H9 (cell line): ENCODE data around the gene CACNA1G. TPM values are rescaled to one million over a fixed set of nuclear protein-coding genes. Genes with fewer than 3 reads are reported as not detected.

ENCODE experiments used
- DNase-seq: peaks from one replicate; pipeline ENCODE4 v3.0.0-alpha.2; 2017
- H2AFZ ChIP-seq: one replicate; pipeline ENCODE4 v1.6.1; 2013; ENCODE audit warnings: mild to moderate bottlenecking, low read length, control low read depth, moderate library complexity
- H2AK5ac ChIP-seq: 2 replicates; pipeline ENCODE4 v1.6.1; 2013; ENCODE audit warnings: low read length, control low read depth, mixed read lengths; ENCODE audit not compliant: insufficient read length
- H2BK120ac ChIP-seq: one replicate; pipeline ENCODE4 v1.6.1; 2013; ENCODE audit warnings: low read depth, mild to moderate bottlenecking, low read length, control low read depth, inconsistent platforms; ENCODE audit not compliant: poor library complexity, severe bottlenecking
- H2BK12ac ChIP-seq: 2 replicates; pipeline ENCODE4 v1.6.1; 2013; ENCODE audit warnings: low read length, control low read depth, mixed read lengths, low read depth; ENCODE audit not compliant: insufficient read length
- H2BK15ac ChIP-seq: 2 replicates; pipeline ENCODE4 v1.6.1; 2013; ENCODE audit warnings: low read depth, low read length, control low read depth
- H2BK20ac ChIP-seq: one replicate; pipeline ENCODE4 v1.6.1; 2013; ENCODE audit warnings: low read depth, mild to moderate bottlenecking, low read length, control low read depth, inconsistent platforms; ENCODE audit not compliant: poor library complexity, severe bottlenecking
- H2BK5ac ChIP-seq: 2 replicates; pipeline ENCODE4 v1.6.1; 2013; ENCODE audit warnings: low read length, control low read depth, mixed read lengths; ENCODE audit not compliant: insufficient read length
- H3K14ac ChIP-seq: 2 replicates; pipeline ENCODE4 v1.6.1; 2013; ENCODE audit warnings: low read length, control low read depth; ENCODE audit not compliant: insufficient read depth
- H3K18ac ChIP-seq: 2 replicates; pipeline ENCODE4 v1.6.1; 2013; ENCODE audit warnings: low read depth, mild to moderate bottlenecking, mixed read lengths, low read length, control low read depth; ENCODE audit not compliant: insufficient read length
- H3K23ac ChIP-seq: 2 replicates; pipeline ENCODE4 v1.6.1; 2013; ENCODE audit warnings: low read length, control low read depth, mixed read lengths, low read depth; ENCODE audit not compliant: insufficient read length
- H3K23me2 ChIP-seq: 2 replicates; pipeline ENCODE4 v1.6.1; 2013; ENCODE audit warnings: low read depth, mild to moderate bottlenecking, mixed read lengths, low read length, control low read depth; ENCODE audit not compliant: insufficient read length, poor library complexity, severe bottlenecking
- H3K27ac ChIP-seq: 2 replicates; pipeline ENCODE4 v1.5.1; 2013; ENCODE audit warnings: low read length, control low read depth, mixed read lengths, low read depth; ENCODE audit not compliant: insufficient read length
- H3K27me3 ChIP-seq: 2 replicates; pipeline ENCODE4 v1.6.1; 2013; ENCODE audit warnings: low read length, control low read depth, inconsistent platforms; ENCODE audit not compliant: insufficient read depth
- H3K4ac ChIP-seq: 2 replicates; pipeline ENCODE4 v1.6.1; 2013; ENCODE audit warnings: low read depth, mild to moderate bottlenecking, control low read depth, inconsistent platforms, low read length, moderate library complexity
- H3K4me1 ChIP-seq: 2 replicates; pipeline ENCODE4 v1.6.1; 2013; ENCODE audit warnings: low read length, control low read depth, inconsistent platforms; ENCODE audit not compliant: insufficient read depth
- H3K4me2 ChIP-seq: 2 replicates; pipeline ENCODE4 v1.6.1; 2013; ENCODE audit warnings: low read length, control low read depth, mixed read lengths; ENCODE audit not compliant: insufficient read length, insufficient read depth
- H3K56ac ChIP-seq: 2 replicates; pipeline ENCODE4 v1.6.1; 2013; ENCODE audit warnings: low read depth, mild to moderate bottlenecking, mixed read lengths, low read length, control low read depth; ENCODE audit not compliant: insufficient read length
- H3K79me1 ChIP-seq: 2 replicates; pipeline ENCODE4 v1.6.1; 2013; ENCODE audit warnings: low read depth, mild to moderate bottlenecking, moderate library complexity, low read length, control low read depth, inconsistent platforms; ENCODE audit not compliant: insufficient read depth, poor library complexity, severe bottlenecking
- H3K79me2 ChIP-seq: 2 replicates; pipeline ENCODE4 v1.6.1; 2013; ENCODE audit warnings: low read length, control low read depth, inconsistent platforms; ENCODE audit not compliant: insufficient read depth
- H3K9ac ChIP-seq: 2 replicates; pipeline ENCODE4 v1.6.1; 2013; ENCODE audit warnings: low read length, control low read depth, mixed read lengths; ENCODE audit not compliant: insufficient read length; ENCODE audit errors: extremely low read depth
- H3K9me3 ChIP-seq: one replicate; pipeline ENCODE4 v1.6.1; 2013; ENCODE audit warnings: low read depth, low read length, inconsistent platforms; ENCODE audit not compliant: control insufficient read depth
- H3T11ph ChIP-seq: one replicate; pipeline ENCODE4 v1.6.1; 2013; ENCODE audit warnings: mild to moderate bottlenecking, low read length, control low read depth, inconsistent platforms
- H4K20me1 ChIP-seq: one replicate; pipeline ENCODE4 v1.6.1; 2013; ENCODE audit not compliant: control insufficient read depth, insufficient read length, insufficient read depth
- H4K5ac ChIP-seq: 2 replicates; pipeline ENCODE4 v1.6.1; 2013; ENCODE audit warnings: low read depth, mild to moderate bottlenecking, mixed read lengths, low read length, control low read depth; ENCODE audit not compliant: insufficient read length
- H4K8ac ChIP-seq: replicated peaks from 2 replicates; pipeline ENCODE4 v1.6.1; 2013; ENCODE audit warnings: low read length, control low read depth, mixed read lengths, low read depth; ENCODE audit not compliant: insufficient read length
- H4K91ac ChIP-seq: 2 replicates; pipeline ENCODE4 v1.6.1; 2013; ENCODE audit warnings: low read depth, mild to moderate bottlenecking, moderate library complexity, mixed read lengths, low read length, control low read depth; ENCODE audit not compliant: insufficient read length
- H3K27ac Mint-ChIP-seq, 3 experiments: 2 replicates in 2 of 3; 3 replicates in 1 of 3; pipeline ENCODE4 v1.8.0; 2020 to 2021; ENCODE audit warnings: mixed read lengths in 3 of 3, mild to moderate bottlenecking in 1 of 3, moderate library complexity in 1 of 3
- H3K27me3 Mint-ChIP-seq: 2 replicates; pipeline ENCODE4 v1.8.0; 2021; ENCODE audit warnings: low read depth, mild to moderate bottlenecking, moderate library complexity, mixed read lengths
- H3K36me3 Mint-ChIP-seq, 3 experiments: 2 replicates in 2 of 3; 3 replicates in 1 of 3; pipeline ENCODE4 v1.8.0; 2020 to 2021; ENCODE audit warnings: low read depth in 3 of 3, mixed read lengths in 3 of 3; ENCODE audit not compliant: insufficient read depth in 1 of 3
- H3K4me1 Mint-ChIP-seq, 2 experiments: 2 replicates each; pipeline ENCODE4 v1.8.0; 2020; ENCODE audit warnings: mixed read lengths in 2 of 2
- H3K4me3 Mint-ChIP-seq, 2 experiments: 2 replicates in 1 of 2; 3 replicates in 1 of 2; pipeline ENCODE4 v1.8.0; 2020 to 2021; ENCODE audit warnings: mild to moderate bottlenecking in 2 of 2, mixed read lengths in 2 of 2, moderate library complexity in 1 of 2
- H3K9me3 Mint-ChIP-seq, 2 experiments: 2 replicates in 1 of 2; 3 replicates in 1 of 2; pipeline ENCODE4 v1.8.0; 2020; ENCODE audit warnings: mild to moderate bottlenecking in 2 of 2, mixed read lengths in 2 of 2, moderate library complexity in 1 of 2
- CTCF ChIP-seq: fragments of 200-600 bp; sonication (generic); conservative IDR thresholded peaks from 3 replicates; pipeline ENCODE4 v1.8.0; 2021; ENCODE audit warnings: antibody characterized with exemption, mild to moderate bottlenecking
- WGBS: extraction: QIAGEN DNeasy Blood & Tissue Kit; methylation state at CpG from one replicate; pipeline ENCODE4 v1.1.7; 2013; ENCODE audit warnings: missing lambda C conversion rate, low lambda C conversion rate, mixed read lengths; ENCODE audit not compliant: insufficient read length; ENCODE audit errors: extremely low coverage; 5-methylcytosine and 5-hydroxymethylcytosine counted together
- total RNA-seq: library from RNA; stranded (reverse); gene quantifications from 2 replicates; pipeline ENCODE4 v1.2.1, GENCODE V29; 2021

The CACNA1G gene
- total RNA-seq, 1 experiment from 2014 or later, result 1.5 TPM

- H3K9me3 ChIP-seq, result no peaks in the 10 kb centered on the region
- H4K8ac ChIP-seq, result no peak overlapping the region
- no peak overlapping the region for H2AFZ ChIP-seq
- H3K27me3 ChIP-seq, result no peaks in the 10 kb centered on the region
- H3K27ac ChIP-seq, result no peak overlapping the region
- H2BK5ac ChIP-seq, result no peak overlapping the region
- Mint-ChIP-seq H3K27ac (no peak overlapping the region), H3K36me3 (no peaks in the 10 kb centered on the region), H3K4me3 (no peak overlapping the region), H3K27me3 (peaks cover 9% of the 10 kb centered on the region), H3K9me3 (peaks cover 0 to 7% of the 10 kb centered on the region in 2 experiments; a peak in 4 of 5 replicates), H3K4me1 (no peaks in the 10 kb centered on the region)
- TF ChIP-seq CTCF, result no peak
- no peak overlapping the region for H2BK12ac ChIP-seq
- no peak overlapping the region for H3K14ac ChIP-seq
- no peak overlapping the region for H3T11ph ChIP-seq
- no CpG with 5 or more reads among the region's 2 CpGs for WGBS
- H3K23me2 ChIP-seq, result no peaks in the 10 kb centered on the region
- no peak overlapping the region for H2AK5ac ChIP-seq
- no peak overlapping the region for H3K4me2 ChIP-seq
- H2BK20ac ChIP-seq, result no peak overlapping the region
- no peak for DNase-seq
- no peak overlapping the region for H3K9ac ChIP-seq
- H3K4ac ChIP-seq, result no peak overlapping the region
- no peak overlapping the region for H2BK120ac ChIP-seq
- H3K56ac ChIP-seq, result no peak overlapping the region
- H4K20me1 ChIP-seq, result no peaks in the 10 kb centered on the region
- H3K18ac ChIP-seq, result no peak overlapping the region
- no peak overlapping the region for H3K23ac ChIP-seq
- no peak overlapping the region for H2BK15ac ChIP-seq
- H4K5ac ChIP-seq, result no peak overlapping the region
- no peaks in the 10 kb centered on the region for H3K4me1 ChIP-seq
- no peaks in the 10 kb centered on the region for H3K79me2 ChIP-seq
- H3K79me1 ChIP-seq, result no peaks in the 10 kb centered on the region
- H4K91ac ChIP-seq, result no peak overlapping the region
Observed at GRCh38 chr17:50651661-50652060, 91.1 kb downstream of the CACNA1G start.
